Osteoblast (primary cell): ENCODE data around the gene TSPOAP1. TPM values are rescaled to one million over a fixed set of nuclear protein-coding genes. Genes with fewer than 3 reads are reported as not detected.

Experiments used
- DNase-seq: peaks from one replicate; pipeline ENCODE4 v3.0.0; 2011; ENCODE audit warnings: low spot score, mixed read lengths; ENCODE audit not compliant: insufficient read length; ENCODE audit errors: missing footprints
- H2AFZ ChIP-seq: 2 replicates; pipeline ENCODE4 v1.6.0; 2011; ENCODE audit warnings: mild to moderate bottlenecking, low read length
- H3K27ac ChIP-seq: 2 replicates; pipeline ENCODE4 v1.5.1; 2011; ENCODE audit warnings: mild to moderate bottlenecking, low read depth, low read length, moderate library complexity
- H3K27me3 ChIP-seq: 2 replicates; pipeline ENCODE4 v1.6.0; 2012; ENCODE audit warnings: mild to moderate bottlenecking, control low read depth, inconsistent platforms, low read length, moderate library complexity; ENCODE audit not compliant: insufficient read depth
- H3K36me3 ChIP-seq: 2 replicates; pipeline ENCODE4 v1.5.1; 2011; ENCODE audit warnings: mild to moderate bottlenecking, low read length, control low read depth, moderate library complexity; ENCODE audit not compliant: insufficient read depth
- H3K4me1 ChIP-seq: 2 replicates; pipeline ENCODE4 v1.5.1; 2011; ENCODE audit warnings: mild to moderate bottlenecking, low read length, control low read depth, moderate library complexity; ENCODE audit not compliant: insufficient read depth
- H3K4me2 ChIP-seq: 2 replicates; pipeline ENCODE4 v1.6.0; 2011; ENCODE audit warnings: mild to moderate bottlenecking, low read length; ENCODE audit not compliant: insufficient read depth
- H3K4me3 ChIP-seq: fragments of 200-600 bp; sonication (generic); 3 replicates; pipeline ENCODE4 v1.5.1; 2012; ENCODE audit warnings: mild to moderate bottlenecking, low read length, inconsistent platforms; ENCODE audit not compliant: insufficient read depth
- H3K79me2 ChIP-seq: 2 replicates; pipeline ENCODE4 v1.6.0; 2012; ENCODE audit warnings: mild to moderate bottlenecking, low read length, control low read depth, inconsistent platforms; ENCODE audit not compliant: insufficient read depth
- H3K9me3 ChIP-seq: 2 replicates; pipeline ENCODE4 v1.5.1; 2011; ENCODE audit warnings: low read depth, low read length, control low read depth
- H4K20me1 ChIP-seq: 2 replicates; pipeline ENCODE4 v1.6.0; 2012; ENCODE audit warnings: mild to moderate bottlenecking, low read length, control low read depth; ENCODE audit not compliant: insufficient read depth
- total RNA-seq: library from RNA; depleted of rRNA; stranded (reverse); fragments of >200 nt; gene quantifications from 2 replicates; pipeline ENCODE4 v1.2.3, GENCODE V29; 2012
- TF ChIP-seq, protein P1 (sequence below): IDR thresholded peaks from 2 replicates; pipeline ENCODE4 v1.5.1; 2011; ENCODE audit warnings: mild to moderate bottlenecking, low read depth, low read length, moderate library complexity; ENCODE audit errors: extremely low read depth

The TSPOAP1 gene
- total RNA-seq, 1 donor, result 4.3 TPM

DNA sequence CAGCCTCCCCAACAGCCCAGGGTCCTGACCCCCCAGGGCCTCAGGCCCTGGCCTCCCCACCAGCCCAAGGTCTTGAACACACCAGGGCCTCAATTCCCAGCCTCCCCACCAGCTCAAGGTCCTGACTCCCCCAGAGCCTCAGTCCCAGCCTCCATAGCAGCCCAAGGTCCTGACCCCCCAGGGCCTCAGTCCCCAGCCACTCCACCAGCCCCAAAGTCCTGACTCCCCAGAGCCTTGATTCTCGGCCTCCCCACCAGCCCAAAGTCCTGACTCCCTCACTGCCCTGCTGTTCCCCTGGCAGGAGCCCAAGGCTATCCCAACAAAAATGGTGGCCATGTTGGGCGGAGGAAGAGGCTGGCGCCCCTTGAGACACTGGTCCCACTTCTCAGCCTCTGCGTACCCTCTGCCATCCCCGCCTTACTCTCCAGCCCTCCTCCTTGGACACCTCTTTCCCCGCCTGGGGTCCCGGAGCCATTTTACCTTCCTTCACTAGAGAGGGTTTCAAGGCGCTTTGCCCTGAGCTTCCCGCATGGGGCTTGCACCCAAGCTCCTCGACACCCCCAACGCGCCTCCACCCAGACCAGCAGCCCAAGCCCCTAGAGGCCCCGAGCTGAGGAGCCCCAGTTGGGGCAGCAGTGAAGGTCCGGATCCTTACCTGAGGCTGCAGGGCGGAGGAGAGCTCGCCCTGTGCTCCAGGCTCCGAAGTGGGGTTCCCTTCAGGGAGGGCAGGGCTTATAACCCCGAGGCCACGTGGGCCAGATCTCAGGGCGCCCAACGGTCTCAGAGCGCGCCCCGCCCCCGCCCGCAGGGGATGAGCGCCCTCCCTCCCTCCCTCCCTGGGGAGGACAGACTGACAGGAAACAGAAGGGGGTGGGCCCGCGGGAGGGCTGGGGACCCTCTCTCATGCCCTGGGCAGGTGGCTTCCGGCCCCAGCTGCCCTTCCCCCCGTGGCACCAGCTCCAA is 3.5 kb upstream of the TSPOAP1 start:
- H3K4me3 ChIP-seq, result no peak overlapping the region
- no peaks in the 10 kb centered on the region for H3K36me3 ChIP-seq
- H3K9me3 ChIP-seq, result no peaks in the 10 kb centered on the region
- no peak overlapping the region for H2AFZ ChIP-seq
- H4K20me1 ChIP-seq, result no peaks in the 10 kb centered on the region
- H3K4me2 ChIP-seq, result no peak overlapping the region
- H3K27me3 ChIP-seq, result no peaks in the 10 kb centered on the region
- peak; percentile 59 for DNase-seq
- H3K4me1 ChIP-seq, result peaks cover 13% of the 10 kb centered on the region
- TF ChIP-seq, protein P1, sequence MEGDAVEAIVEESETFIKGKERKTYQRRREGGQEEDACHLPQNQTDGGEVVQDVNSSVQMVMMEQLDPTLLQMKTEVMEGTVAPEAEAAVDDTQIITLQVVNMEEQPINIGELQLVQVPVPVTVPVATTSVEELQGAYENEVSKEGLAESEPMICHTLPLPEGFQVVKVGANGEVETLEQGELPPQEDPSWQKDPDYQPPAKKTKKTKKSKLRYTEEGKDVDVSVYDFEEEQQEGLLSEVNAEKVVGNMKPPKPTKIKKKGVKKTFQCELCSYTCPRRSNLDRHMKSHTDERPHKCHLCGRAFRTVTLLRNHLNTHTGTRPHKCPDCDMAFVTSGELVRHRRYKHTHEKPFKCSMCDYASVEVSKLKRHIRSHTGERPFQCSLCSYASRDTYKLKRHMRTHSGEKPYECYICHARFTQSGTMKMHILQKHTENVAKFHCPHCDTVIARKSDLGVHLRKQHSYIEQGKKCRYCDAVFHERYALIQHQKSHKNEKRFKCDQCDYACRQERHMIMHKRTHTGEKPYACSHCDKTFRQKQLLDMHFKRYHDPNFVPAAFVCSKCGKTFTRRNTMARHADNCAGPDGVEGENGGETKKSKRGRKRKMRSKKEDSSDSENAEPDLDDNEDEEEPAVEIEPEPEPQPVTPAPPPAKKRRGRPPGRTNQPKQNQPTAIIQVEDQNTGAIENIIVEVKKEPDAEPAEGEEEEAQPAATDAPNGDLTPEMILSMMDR, result no peak
- H3K27ac ChIP-seq, result no peak overlapping the region
- no peaks in the 10 kb centered on the region for H3K79me2 ChIP-seq

GRCh38 chr17:58330997-58331814 is 2.6 kb upstream of the TSPOAP1 start:
- H3K27me3 ChIP-seq, result no peaks in the 10 kb centered on the region
- no peaks in the 10 kb centered on the region for H3K36me3 ChIP-seq
- no peak overlapping the region for H3K4me2 ChIP-seq
- no peak overlapping the region for H3K4me3 ChIP-seq
- no peaks in the 10 kb centered on the region for H3K79me2 ChIP-seq
- TF ChIP-seq, protein P1, result no peak
- H2AFZ ChIP-seq, result peak overlapping the region; percentile 29
- DNase-seq, result peak; percentile 62
- H3K27ac ChIP-seq, result no peak overlapping the region
- no peaks in the 10 kb centered on the region for H3K9me3 ChIP-seq
- H4K20me1 ChIP-seq, result no peaks in the 10 kb centered on the region
- H3K4me1 ChIP-seq, result peaks cover 4% of the 10 kb centered on the region

DNA sequence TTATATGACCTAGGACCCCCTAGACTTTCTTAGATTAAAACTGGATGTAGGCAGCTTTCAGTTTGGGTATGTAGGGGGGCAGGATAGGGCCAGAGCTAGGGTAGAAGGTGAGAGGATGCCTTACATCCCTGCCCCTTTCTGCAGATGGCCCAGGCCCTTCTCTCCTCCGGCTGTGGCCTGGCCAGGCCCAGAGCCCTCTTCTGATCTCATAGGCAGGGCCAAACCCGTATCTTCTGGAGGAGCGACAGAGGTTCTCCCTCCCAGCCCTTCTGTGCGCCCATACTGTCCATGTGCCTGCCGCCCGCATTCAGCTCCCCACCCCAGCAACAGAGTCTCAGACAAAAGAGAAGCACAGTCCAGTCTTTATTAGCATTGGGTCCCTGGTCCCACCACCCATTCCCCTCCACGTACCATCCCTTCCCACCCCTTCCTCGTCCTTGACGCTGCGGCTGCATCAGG is 2.0 kb upstream of the TSPOAP1 start:
- H4K20me1 ChIP-seq, result no peaks in the 10 kb centered on the region
- no peaks in the 10 kb centered on the region for H3K79me2 ChIP-seq
- no peaks in the 10 kb centered on the region for H3K27me3 ChIP-seq
- H3K4me1 ChIP-seq, result no peaks in the 10 kb centered on the region
- H3K4me3 ChIP-seq, result no peak overlapping the region
- no peak overlapping the region for H3K4me2 ChIP-seq
- no peaks in the 10 kb centered on the region for H3K9me3 ChIP-seq
- no peaks in the 10 kb centered on the region for H3K36me3 ChIP-seq
- peak; percentile 26 for DNase-seq
- H3K27ac ChIP-seq, result no peak overlapping the region
- TF ChIP-seq, protein P1, result no peak
- H2AFZ ChIP-seq, result no peak overlapping the region
